Measurements from ENCODE around the gene NCK2. TPM values are rescaled to one million over a fixed set of nuclear protein-coding genes. Genes with fewer than 3 reads are reported as not detected.
"Not testable (repeated sequence)": the region's sequence is repeated elsewhere in the genome, so short reads cannot be mapped to it uniquely, and the experiment has no call there.

NCK2 gene
- total RNA-seq, 1 donor from 2014 or later: 82.9 TPM

- no peak for TF ChIP-seq CTCF (IDR thresholded peaks at IDR 0.05; ENCODE audit: insufficient read depth, low read length, poor library complexity, severe bottlenecking)
These were observed 8.7 kb downstream of the NCK2 start for GRCh38 chr2:105753380-105753779.

GRCh38 chr2:105754011-105754410, 9.3 kb downstream of the NCK2 start:
- H3K36me3 ChIP-seq (ENCODE audit: control insufficient read depth, insufficient read depth, low read length): no peaks in the 10 kb centered on the region
- no peak for TF ChIP-seq CTCF (IDR thresholded peaks at IDR 0.05; ENCODE audit: insufficient read depth, low read length, poor library complexity, severe bottlenecking)
- DNase-seq (ENCODE audit: low read depth): no peak
- no peaks in the 10 kb centered on the region for H3K27me3 ChIP-seq (ENCODE audit: control insufficient read depth, insufficient read depth, low read length)
- no peak overlapping the region for H3K4me3 ChIP-seq (ENCODE audit: low read depth, low read length)

More at GRCh38 chr2:105753380-105753779, 8.7 kb downstream of the NCK2 start:
- H3K36me3 ChIP-seq (ENCODE audit: control insufficient read depth, insufficient read depth, low read length): no peaks in the 10 kb centered on the region
- no peak overlapping the region for H3K4me3 ChIP-seq (ENCODE audit: low read depth, low read length)
- no peak for DNase-seq (ENCODE audit: low read depth)
- no peaks in the 10 kb centered on the region for H3K27me3 ChIP-seq (ENCODE audit: control insufficient read depth, insufficient read depth, low read length)

- Histone ChIP-seq H3K36me3 (ENCODE audit: control insufficient read depth, insufficient read depth, low read length) (no peaks in the 10 kb centered on the region), H3K27me3 (ENCODE audit: control insufficient read depth, insufficient read depth, low read length) (no peaks in the 10 kb centered on the region), H3K4me3 (ENCODE audit: low read depth, low read length) (no peak overlapping the region)
- DNase-seq (ENCODE audit: low read depth): no peak
- TF ChIP-seq CTCF (IDR thresholded peaks at IDR 0.05; ENCODE audit: insufficient read depth, low read length, poor library complexity, severe bottlenecking): no peak
These were observed 10.3 kb downstream of the NCK2 start for GRCh38 chr2:105754994-105755393.

- H3K27me3 ChIP-seq (ENCODE audit: control insufficient read depth, insufficient read depth, low read length): no peaks in the 10 kb centered on the region
- no peak overlapping the region for H3K4me3 ChIP-seq (ENCODE audit: low read depth, low read length)
- no peaks in the 10 kb centered on the region for H3K36me3 ChIP-seq (ENCODE audit: control insufficient read depth, insufficient read depth, low read length)
- no peak for DNase-seq (ENCODE audit: low read depth)
- no peak for TF ChIP-seq CTCF (IDR thresholded peaks at IDR 0.05; ENCODE audit: insufficient read depth, low read length, poor library complexity, severe bottlenecking)
These were observed 11.2 kb downstream of the NCK2 start for GRCh38 chr2:105755895-105756294.

GRCh38 chr2:105756435-105756834, 11.7 kb downstream of the NCK2 start:
- no peak for DNase-seq (ENCODE audit: low read depth)
- Histone ChIP-seq H3K36me3 (ENCODE audit: control insufficient read depth, insufficient read depth, low read length) (no peaks in the 10 kb centered on the region), H3K4me3 (ENCODE audit: low read depth, low read length) (no peak overlapping the region), H3K27me3 (ENCODE audit: control insufficient read depth, insufficient read depth, low read length) (no peaks in the 10 kb centered on the region)
- TF ChIP-seq CTCF (IDR thresholded peaks at IDR 0.05; ENCODE audit: insufficient read depth, low read length, poor library complexity, severe bottlenecking): no peak

- H3K27me3 ChIP-seq (ENCODE audit: control insufficient read depth, insufficient read depth, low read length); H3K4me3 ChIP-seq (ENCODE audit: low read depth, low read length); H3K36me3 ChIP-seq (ENCODE audit: control insufficient read depth, insufficient read depth, low read length); DNase-seq (ENCODE audit: low read depth): not testable (repeated sequence)
These were observed 12.2 kb downstream of the NCK2 start for GRCh38 chr2:105756865-105757264.
